ENCODE results near the gene TAS1R3. TPM values are rescaled to one million over a fixed set of nuclear protein-coding genes. Genes with fewer than 3 reads are reported as not detected.
A peak's percentile ranks its signal among the peaks of the same experiment; 100 is the strongest.

Gene TAS1R3
- total and polyA plus RNA-seq, 12 donors, result 0.16 to 3.1 (median 0.37) TPM

- H3K36me3 ChIP-seq, result peaks cover 0 to 19% (median 0%) of the 10 kb centered on the region in 9 donors
- H3K27me3 ChIP-seq, result no peaks in the 10 kb centered on the region
- WGBS, 2 donors, result 36 to 38% methylated on average over 25 to 26 of the region's 26 CpGs
- intact Hi-C loops (cut with DNase I), result loop anchor here in 2 of 10 donors (1.0 to 10.0 kb wide), 2 partner anchors 48 to 133 kb away; no protein-coding TSS in a partner anchor
- peaks cover 16 to 45% (median 38%) of the 10 kb centered on the region in 9 donors for H3K4me1 ChIP-seq
- H3K27ac ChIP-seq, result peak overlapping the region in 1 of 10 donors; percentile 3
- no peaks in the 10 kb centered on the region for H3K9me3 ChIP-seq
- peak; percentile 91 to 98 (median 96) for TF ChIP-seq CTCF (IDR thresholded peaks at IDR 0.05)
- DNase-seq (peak in 1 of 2 donors; percentile 79), ATAC-seq (peak; percentile 13 to 42 (median 28))
- H3K4me3 ChIP-seq, result peak overlapping the region in 1 of 10 donors; percentile 4
These were observed 40.9 kb downstream of the TAS1R3 start for GRCh38 chr1:1371746-1372711.

- Histone ChIP-seq H3K27me3 (no peaks in the 10 kb centered on the region), H3K4me1 (peaks cover 16 to 45% (median 38%) of the 10 kb centered on the region in 9 donors), H3K4me3 (peak overlapping the region in 4 of 10 donors; percentile 79 to 98 (median 93)), H3K27ac (no peak overlapping the region), H3K36me3 (peaks cover 0 to 19% (median 0%) of the 10 kb centered on the region in 9 donors), H3K9me3 (no peaks in the 10 kb centered on the region)
- TF ChIP-seq CTCF (IDR thresholded peaks at IDR 0.05), result no peak
- DNase-seq, result peak in 1 of 2 donors; percentile 25
- 85 to 86% methylated on average over 26 of the region's 26 CpGs for WGBS, 2 donors
- ATAC-seq, result no peak
- intact Hi-C loops (cut with DNase I), result loop anchor here in 1 of 10 donors (10.0 kb wide), 1 partner anchor 132 kb away; no protein-coding TSS in a partner anchor
These were observed 42.2 kb downstream of the TAS1R3 start for GRCh38 chr1:1373051-1373814.

GRCh38 chr1:1373815-1374588 lies 42.9 kb downstream of the TAS1R3 start:
- 46 to 48% methylated on average over 51 to 52 of the region's 52 CpGs for WGBS, 2 donors
- Histone ChIP-seq H3K36me3 (peaks cover 0 to 19% (median 0%) of the 10 kb centered on the region in 9 donors), H3K27me3 (no peaks in the 10 kb centered on the region), H3K4me1 (peaks cover 16 to 45% (median 38%) of the 10 kb centered on the region in 9 donors), H3K4me3 (peak overlapping the region; percentile 76 to 100 (median 93)), H3K9me3 (no peaks in the 10 kb centered on the region), H3K27ac (peak overlapping the region in 9 of 10 donors; percentile 91 to 99 (median 97))
- ATAC-seq, result no peak
- TF ChIP-seq CTCF (IDR thresholded peaks at IDR 0.05), result no peak
- intact Hi-C loops (cut with DNase I), result loop anchor here in 1 of 10 donors (10.0 kb wide), 1 partner anchor 131 kb away; no protein-coding TSS in a partner anchor
- peak in 1 of 2 donors; percentile 27 for DNase-seq
